Stimulated activated CD8-positive, alpha-beta memory T cell treated with anti-CD3 and anti-CD28 coated beads, Interleukin-12 subunit alpha, Interleukin-12 subunit beta, amount 100 ng/mL, for 4 hours (primary cell): ENCODE data around the gene PSMA7.
"Not testable (repeated sequence)": the region's sequence is repeated elsewhere in the genome, so short reads cannot be mapped to it uniquely, and the experiment has no call there.

ENCODE experiments used
- DNase-seq: peaks from one replicate; pipeline ENCODE4 v3.0.0-alpha.2; 2020; ENCODE audit warnings: low read depth

PSMA7 gene

DNA sequence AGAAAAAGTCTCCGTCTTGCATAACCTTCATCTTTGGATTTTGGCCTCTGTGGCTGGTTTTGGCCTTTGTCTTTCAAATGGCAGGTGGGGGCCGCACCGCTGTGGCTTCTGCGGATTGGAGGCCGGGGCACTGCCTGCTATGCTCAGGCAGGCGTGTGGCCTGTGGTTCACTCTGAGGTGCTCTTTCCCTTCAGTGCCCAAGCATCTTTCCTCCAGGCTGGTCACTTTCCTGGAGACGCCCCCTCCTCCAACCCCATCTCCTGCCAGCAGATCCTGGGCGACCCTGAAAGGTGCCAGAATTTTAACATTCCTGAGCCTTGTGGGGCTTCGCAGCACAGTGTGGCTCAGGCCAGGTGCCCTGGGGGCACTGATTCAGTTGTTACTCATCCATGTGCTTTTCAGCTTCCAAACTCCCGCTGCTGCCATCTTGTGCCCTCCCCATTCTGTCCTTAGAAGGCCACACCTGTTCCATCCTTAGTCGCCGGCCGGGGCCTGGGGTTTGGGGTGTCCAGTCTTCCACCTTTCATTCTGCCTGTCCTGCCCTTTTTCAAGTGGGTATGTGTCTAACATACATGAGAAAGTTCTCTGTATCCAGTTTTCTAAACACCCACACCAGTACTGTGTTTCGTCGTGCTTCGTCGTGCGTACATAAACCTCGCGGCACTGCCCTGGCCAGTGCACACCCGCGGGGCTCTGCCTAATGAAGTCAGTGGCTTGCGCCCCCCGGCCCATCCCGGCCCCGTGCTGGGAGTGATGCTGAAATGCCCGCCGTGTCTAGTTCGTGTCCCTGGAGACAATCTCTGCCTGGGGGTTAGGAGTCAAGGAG is 12.4 kb upstream of the PSMA7 start:
- DNase-seq = no peak

DNA sequence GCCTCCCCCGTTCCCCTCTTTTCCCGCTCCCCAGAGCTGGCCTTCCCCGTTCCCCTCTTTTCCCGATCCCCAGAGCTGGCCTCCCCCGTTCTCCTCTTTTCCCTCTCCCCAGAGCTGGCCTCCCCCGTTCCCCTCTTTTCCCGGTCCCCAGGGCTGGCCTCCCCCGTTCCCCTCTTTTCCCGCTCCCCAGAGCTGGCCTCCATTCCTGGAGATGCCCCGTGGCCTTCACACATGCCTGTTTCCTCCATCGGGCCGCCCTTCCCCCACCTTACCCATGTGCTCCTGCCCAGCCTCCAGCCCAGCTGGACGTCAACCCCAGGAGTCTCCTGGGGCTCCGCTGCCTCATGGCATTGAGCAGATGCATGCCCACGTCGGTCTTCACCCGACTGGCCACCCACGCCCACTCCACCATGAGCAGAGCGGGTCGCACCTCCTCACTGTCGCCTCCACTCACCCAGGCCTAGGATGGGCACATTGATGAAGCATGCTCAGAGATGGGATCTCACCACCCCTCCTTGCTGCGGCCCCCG is 8.7 kb upstream of the PSMA7 start:
- DNase-seq = no peak

DNA sequence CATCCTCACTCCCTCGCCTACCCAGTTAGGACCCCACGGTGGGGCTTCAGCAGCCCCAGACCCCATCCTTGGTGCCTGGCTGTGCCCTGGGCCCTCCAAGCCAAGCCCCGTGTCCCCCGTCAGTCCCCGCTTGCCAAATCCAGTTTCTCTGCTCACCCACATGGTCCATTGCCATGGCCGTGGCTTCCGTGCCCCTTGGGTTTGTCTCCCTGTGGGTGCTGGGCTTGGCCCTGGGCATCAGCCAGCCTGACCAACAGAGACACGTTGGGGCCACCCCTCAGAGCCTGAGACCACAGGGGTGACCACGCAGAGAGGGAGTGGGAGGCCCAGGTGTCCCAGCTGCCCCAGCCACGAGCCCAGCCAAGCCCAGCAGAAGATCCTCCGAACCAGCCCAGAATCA is 8.0 kb upstream of the PSMA7 start:
- DNase-seq = no peak

DNA sequence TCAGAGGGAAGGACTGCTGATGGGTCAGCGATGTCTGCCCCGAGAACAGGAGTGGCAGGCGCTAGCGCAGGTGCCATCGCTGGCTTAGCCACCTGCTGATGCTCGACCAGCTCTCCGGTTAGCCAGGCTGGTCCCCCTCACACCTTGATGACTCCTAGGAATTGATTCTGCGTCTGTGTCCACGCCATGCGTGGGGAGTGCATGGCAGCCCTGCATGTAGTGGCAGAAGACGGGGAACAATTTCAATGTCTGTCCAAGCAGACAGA is 7.0 kb upstream of the PSMA7 start:
- no peak for DNase-seq

DNA sequence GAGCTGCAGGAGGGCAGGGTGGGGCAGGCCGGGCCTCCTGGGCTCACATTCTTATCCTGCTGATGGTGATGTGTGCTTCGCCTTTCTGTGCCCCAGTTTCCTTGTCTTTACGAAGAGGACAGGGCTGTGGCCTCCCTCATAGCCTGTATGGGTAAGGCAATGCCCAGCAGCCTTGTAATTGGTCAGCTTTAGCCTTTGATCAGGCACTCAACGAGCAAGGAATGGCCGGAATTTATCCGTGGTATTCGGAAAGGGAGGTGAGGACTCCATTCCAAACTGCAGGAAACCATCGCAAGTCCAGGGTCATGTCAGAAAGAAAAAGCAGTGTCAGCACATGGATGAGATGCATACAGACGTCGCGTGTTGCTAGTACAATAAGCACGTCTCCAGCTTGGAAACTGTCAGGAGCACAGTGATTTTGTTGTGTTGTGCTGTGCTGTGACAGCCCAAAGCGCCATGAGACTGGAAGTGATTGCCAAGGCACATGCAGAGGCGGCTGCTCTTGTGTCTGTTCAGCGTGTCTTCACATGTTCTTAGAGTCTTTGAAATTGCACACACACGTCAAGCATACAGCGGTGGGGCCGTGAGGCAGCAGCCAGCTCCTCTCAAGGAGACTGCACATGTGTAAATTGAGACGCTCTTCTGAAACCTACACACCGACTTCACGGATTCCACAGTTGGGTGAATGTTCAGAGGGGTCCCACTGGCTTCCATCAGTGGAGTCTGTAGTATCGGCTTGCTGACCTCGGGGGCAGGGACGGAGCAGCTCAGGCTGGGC is 6.5 kb upstream of the PSMA7 start:
- no peak for DNase-seq

DNA sequence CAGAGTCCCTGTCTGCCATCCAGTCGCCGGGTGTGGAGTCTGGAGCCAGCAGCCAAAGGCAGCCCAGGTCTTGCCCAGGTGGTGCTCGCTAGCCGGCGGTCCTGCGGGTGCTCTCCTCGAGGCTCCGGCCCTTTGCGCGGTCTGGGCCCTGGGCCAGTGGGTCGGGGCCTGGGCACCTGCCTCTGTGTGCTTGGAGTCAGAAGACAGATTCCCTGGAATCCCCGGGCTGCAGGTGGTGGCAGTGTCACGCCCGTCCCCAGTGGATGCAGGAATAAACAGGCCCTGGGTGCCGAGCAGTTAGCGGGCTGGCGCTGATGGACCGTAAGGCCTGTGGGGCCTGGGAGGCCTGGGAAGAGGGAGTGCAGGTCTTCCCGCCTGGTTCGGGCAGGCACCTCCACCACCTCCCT is 5.7 kb upstream of the PSMA7 start:
- no peak for DNase-seq

DNA sequence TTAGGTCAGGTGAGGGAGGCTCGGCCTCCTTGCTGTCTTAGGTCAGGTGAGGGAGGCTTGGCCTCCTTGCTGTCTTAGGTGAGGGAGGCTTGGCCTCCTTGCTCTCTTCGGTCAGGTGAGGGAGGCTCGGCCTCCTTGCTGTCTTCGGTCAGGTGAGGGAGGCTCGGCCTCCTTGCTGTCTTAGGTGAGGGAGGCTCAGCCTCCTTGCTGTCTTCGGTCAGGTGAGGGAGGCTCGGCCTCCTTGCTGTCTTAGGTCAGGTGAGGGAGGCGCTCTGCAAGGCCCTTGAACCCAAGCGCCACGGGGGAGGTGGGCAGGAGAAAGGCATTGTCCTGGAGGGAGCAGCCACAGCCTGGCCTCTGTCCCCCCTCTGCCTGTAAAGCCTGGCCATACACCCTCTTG is 5.2 kb upstream of the PSMA7 start:
- DNase-seq = not testable (repeated sequence)

DNA sequence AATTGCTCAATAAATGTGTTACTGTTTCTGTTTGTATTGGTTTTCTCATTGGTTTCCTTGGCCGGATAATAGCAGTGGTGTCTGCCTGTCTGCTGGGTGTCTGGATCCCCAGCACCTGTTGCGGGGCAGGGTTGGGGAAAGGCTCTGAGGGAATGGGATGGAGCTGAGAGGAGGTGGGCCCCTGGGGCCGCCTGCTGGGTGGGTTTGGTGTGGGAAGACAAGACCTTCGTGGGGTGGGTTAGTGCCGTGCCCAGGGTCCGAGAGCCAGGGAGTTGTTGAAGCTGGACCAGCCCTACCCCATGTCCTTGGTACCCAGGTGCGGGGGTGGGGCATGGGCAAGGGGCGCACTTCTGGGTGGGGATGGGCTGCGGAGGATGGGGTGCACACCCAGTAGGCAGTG is 4.3 kb upstream of the PSMA7 start:
- DNase-seq = no peak

DNA sequence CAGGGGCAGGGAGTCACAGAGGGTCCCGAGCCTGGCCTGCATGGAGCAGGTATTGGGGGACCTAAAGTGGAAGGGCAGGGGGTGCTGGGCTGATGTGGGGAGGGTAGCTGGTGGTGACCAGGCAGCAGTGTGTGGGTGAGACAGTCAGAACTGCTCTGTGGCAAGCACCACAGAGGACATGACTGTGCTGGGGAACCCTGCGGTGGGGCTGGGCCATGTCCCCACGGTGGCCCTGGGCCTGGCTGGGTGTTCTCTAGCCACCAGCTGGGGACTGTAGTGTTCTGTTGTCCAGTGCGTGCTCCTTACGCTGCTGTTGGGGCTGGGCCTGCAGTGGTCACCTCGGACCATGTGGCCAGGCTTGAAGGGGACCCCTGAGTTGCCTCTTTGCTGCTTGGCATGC is 3.9 kb upstream of the PSMA7 start:
- DNase-seq = no peak

DNA sequence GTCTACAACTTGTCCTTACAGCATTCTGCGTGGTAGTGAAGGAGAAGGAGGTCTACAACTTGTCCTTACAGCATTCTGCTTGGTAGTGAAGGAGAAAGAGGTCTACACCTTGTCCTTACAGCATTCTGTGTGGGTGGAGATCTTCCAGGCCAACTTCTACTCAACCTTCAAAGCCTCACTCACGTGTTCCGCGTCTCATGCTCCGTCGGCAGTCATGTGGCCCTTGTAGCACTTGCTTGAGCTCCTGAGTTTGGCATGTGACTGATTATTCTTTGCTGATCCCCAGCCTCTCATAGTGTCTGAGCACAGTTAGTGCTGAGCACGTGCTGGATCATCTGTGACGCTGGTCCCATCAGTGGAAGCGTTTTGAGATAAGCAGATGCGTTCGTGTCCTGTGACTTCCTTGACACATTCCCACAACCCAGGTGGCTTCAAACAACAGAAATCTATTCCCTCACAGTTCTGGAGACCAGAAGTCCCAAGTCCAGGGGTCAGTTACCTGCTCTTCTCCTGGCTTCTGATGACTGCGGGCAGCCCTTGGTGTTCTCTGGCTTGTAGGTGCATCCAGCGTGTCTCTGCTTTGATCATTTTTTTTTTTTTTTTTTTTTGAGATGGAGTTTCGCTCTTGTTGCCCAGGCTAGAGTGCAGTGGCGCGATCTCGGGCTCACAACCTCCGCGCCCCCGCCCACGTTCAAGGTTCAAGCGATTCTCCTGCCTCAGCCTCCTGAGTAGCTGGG is 3.0 kb upstream of the PSMA7 start:
- DNase-seq = no peak

DNA sequence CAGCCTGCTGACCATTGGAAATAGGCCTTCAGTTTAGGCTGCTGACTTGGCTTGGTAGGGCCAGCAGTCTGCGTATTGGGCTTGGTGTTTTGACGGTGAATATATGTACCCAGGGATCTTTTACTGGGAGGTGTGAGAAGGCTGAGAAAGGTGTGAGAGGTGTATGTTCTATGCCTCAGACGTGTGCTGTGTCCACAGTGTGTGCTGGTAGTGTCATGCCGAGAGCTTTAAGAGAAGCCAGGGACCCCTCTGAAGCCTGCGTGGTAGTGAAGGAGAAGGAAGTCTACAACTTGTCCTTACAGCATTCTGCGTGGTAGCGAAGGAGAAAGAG is 2.5 kb upstream of the PSMA7 start:
- no peak for DNase-seq

DNA sequence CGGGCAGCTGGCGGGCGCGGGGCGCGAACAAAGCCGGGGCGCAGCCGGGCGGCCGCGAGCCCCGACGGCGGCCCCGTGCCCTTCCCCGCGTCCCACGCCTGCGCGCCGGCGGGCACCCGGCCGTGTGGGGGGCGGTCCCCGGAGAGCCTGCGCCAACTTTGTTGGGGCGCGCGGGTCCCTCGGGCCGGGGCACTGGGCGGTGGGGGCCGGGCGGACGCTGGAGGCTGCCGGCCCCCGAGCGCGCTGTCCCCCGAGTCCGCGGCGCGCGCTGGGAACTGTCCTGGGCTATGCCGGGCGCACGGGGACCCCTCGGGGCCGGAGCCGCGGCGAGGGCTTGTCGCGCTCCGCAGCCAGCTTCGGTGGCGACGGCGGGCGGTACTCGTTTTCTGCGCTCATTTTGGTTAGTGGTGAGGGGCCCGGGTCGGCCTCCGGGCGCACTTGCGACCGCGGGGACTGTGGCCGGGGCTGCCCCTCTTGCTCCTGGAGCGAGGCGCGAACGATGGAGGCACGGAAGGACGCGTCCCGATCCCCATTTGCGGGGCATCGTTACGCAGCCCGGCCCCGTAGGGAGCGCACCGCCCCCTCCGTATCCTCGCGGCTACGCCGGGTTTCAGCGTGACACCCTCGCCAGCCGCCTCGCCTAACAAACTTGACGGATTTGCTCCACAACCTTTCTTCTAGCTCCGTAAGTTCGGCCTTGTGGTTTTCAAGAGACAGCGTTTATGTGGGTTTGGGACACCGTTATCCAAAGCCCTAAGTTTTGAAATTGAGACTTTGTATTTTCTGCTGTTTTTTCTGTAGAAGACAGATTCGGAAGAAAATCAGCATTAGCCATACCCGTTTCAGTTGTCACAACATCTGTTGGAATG is 997 bp upstream of the PSMA7 start:
- DNase-seq = peak; percentile 35

DNA sequence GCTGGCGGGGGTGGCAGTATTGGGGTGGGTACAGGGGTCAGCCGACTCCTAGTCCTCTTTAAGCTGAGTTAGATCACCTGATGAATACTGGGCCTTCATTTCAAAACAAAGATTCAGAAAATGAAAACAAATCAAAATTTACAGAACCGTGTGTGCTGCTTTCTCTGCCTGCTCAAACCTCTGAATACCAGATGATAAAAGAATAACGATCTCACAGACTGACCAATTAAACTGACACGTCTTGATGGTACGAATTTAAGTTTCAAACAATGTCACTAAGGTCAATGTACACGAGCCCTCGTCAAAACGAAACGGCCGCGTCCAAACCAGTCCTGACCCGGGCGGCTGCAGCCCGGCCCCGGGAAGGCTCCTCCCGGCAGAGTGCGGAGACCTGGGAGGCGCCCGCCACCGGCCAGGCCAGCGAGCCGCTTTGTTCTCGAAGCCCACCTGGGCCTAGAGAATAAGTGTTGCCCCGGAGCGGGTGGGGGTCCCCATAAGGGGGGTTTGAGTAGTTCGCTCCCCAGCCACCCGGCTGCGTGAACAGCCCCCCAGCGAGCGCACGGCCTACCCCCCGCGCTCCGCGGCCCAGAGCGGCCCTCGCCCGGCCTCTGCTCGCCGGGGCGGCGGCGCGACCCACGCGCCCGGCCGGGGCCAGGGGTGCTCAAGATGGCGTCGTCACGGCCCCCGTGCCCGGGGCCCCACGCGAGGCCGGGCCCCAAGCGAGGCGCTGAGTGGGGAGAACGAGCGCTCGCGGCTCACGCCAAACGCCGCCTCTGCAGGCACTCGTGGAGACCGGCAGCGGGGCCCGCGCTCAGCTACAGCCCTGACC is 728 bp downstream of the PSMA7 start:
- DNase-seq = no peak

DNA sequence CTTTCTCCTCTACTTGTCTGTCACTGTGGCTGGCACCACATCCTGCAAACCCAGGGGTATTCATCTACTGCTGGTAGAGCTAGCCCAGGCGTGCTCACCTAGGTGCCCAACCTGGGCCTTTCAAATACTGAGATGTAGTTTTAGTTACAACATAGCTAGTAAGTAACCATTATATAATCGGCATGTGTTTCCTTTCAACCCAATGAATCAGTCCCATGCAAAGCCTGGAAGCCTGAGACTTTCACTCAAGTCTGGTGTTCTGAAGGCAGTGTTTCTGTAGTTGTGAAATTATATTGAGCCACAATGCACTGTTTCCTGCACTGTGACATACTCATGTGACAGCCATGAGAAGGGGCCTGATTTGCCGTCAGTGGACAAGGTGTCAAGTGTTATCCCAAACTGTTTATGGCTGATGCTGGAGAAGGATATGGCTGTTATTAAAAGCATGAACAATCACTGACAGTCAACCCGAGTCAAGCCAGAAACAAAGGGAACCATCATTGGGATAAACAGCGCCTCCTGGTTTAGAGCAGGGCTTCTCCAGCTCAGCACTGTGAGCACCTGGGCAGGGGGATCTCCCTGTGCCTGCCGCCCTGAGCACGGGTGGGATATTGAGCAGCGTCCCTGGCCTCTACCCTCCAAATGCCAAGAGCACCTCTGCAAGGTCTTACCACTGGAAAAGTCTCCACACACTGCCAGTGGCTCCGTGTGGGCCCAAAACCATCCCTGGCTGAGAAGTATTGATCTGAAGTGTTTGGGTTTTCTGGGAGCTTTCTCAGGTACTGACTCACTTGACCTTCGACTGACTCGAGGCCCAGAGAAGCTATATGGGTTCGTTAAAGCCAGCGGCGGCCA is 1.6 kb downstream of the PSMA7 start:
- DNase-seq = no peak

DNA sequence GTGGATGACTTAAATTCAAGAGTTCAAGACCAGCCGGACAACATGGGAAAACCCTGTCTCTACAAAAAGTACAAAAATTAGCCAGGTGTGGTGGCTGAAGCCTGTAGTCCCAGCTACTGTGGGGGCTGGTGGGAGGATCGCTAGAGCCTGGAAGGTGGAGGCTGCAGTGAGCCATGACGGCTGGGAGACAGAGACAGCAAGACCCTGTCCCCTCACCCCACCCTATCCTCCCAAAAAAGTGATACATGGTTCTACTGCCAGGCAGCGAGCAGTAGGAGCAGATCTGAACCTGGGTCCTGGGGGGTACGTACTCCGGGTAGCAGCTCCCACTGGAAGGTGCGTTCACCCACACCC is 2.2 kb downstream of the PSMA7 start:
- DNase-seq = no peak

DNA sequence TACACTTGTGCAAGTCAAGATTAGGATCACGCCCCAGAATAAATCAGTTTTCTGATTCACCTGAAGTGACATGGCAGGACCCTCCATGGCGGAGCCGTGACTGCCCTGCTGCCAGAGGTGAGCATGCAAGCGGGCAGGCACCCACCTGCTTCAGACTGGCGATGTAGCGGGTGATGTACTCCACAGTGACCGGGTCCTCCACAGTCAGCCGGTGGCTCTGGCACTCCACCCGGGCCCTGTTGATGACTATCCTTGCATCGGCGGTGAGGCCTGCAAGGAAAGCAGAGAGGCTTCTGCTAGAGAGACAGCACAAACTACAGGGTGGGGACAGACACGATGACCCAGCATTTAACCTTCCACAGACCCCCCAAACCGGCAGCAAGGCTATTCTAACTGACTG is 3.6 kb downstream of the PSMA7 start:
- no peak for DNase-seq

DNA sequence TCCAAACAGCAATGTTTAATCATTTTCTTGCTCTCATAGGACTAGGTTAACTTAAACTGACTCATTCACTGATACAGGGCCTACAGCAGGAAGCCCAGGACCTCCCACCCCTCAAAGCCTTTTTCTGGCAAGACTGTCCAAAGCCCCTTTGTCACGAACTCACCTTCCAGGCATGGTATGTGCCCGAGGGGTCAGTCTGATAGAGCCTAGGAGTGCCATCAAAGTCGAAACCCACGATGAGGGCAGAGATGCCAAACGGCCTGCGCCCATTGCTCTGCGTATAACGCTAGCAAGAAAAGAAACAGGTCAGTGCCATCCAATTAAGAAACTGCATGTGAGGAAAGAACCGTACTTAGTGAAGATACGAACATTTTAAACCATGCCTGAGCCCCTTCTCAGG is 4.3 kb downstream of the PSMA7 start:
- no peak for DNase-seq

DNA sequence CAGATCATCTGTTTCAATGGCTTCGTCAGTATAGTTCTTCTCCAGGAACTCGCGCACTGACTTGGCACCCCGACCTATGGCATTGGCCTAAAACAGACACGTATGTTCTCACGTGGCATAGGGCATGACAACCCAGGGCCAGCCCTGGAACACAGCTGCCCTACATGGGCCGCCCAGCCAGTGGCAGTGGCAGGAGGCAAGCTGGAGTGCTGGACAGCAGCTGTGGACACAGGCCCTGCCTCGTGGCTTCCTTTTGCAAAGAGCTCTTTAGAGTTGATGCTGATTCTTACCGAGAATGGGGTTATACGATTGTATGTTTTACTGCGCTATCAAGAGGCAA is 5.0 kb downstream of the PSMA7 start:
- DNase-seq = no peak

DNA sequence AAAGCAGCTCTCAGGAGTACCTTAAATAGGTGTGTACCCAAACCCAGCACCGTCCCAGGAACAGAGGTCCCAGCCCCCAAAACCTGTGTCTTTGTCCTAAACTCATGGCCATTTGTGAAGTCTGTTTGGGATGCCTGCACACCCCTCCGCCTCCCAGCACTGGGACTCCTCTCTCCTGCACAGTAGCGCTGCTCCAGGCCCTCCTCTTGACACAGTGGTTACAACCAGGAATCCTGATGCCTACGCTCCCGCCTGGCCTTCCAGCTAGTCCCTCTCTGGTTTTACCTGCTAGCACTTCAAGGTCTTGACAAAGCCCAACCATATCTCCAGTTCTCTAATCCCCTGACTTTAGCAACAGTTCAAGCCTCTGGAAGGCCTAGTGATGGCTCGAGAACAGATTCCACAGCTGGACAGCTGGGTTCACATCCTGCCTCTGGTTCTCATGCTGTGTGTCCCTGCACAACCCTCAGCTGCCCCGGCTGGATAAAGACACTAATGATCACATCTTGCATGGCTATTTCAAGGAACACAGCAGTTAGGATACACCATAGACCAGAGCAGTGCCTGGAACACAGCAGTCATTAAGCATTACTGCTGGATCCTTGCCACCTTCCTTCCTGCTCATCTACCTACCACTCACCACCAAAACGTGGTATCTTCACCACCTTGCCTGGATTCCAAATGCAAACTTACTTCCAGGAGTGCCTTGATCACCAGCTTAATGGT is 5.6 kb downstream of the PSMA7 start:
- no peak for DNase-seq

DNA sequence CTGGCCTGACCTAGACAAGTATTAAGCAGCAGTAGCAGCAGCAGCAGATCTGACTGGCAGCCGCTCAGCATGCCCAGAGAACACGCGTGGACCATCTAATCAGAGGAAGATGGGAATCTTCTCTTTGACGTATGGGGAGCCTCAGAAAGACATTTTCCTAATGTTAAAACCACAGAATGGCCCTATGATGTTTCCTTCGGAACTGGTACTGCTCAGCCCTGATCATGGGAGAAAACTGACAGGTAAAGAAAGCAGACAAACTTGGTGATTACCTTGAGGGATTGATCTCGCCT is 6.2 kb downstream of the PSMA7 start:
- no peak for DNase-seq
